Testis (tissue), 5 donors: ENCODE results near the gene GPR132. TPM values are rescaled to one million over a fixed set of nuclear protein-coding genes. Genes with fewer than 3 reads are reported as not detected.
"Not testable (repeated sequence)": the region's sequence is repeated elsewhere in the genome, so short reads cannot be mapped to it uniquely, and the experiment has no call there.

Experiments used
- DNase-seq: peaks from one replicate; pipeline ENCODE4 v3.0.0-alpha.2; 2019
- H3K27ac ChIP-seq, 2 donors: fragments of 200-600 bp; sonication (generic); one replicate each; pipeline ENCODE4 v1.5.1; 2019
- H3K27me3 ChIP-seq: fragments of 200-600 bp; sonication (generic); one replicate; pipeline ENCODE4 v1.5.1; 2019
- H3K36me3 ChIP-seq: fragments of 200-600 bp; sonication (generic); one replicate; pipeline ENCODE4 v1.5.1; 2017; ENCODE audit warnings: low read depth; ENCODE audit errors: missing control alignments
- H3K4me1 ChIP-seq: fragments of 200-600 bp; sonication (generic); one replicate; pipeline ENCODE4 v1.5.1; 2019
- H3K4me3 ChIP-seq, 2 donors: fragments of 200-600 bp; sonication (generic); one replicate each; pipeline ENCODE4 v1.5.1; 2017 to 2019
- H3K9me3 ChIP-seq: fragments of 200-600 bp; sonication (generic); one replicate; pipeline ENCODE4 v1.5.1; 2017
- POLR2A ChIP-seq: fragments of 450-650 bp; IDR thresholded peaks from one replicate; pipeline ENCODE4 v1.6.1; 2017; ENCODE audit warnings: antibody characterized with exemption, mild to moderate bottlenecking, moderate library complexity
- WGBS, 2 donors: methylation state at CpG; one replicate each; pipeline ENCODE4 v1.1.5; 2018; 5-methylcytosine and 5-hydroxymethylcytosine counted together
- intact Hi-C: fragments of 100-400 bp; cut with DNase I; formaldehyde crosslinking; loops from one replicate; pipeline ENCODE4 v1.15.1; 2023; ENCODE audit warnings: low total_unique reads
- long read RNA-seq, 2 donors: transcript quantifications; one replicate each; lab custom pipeline, GENCODE V29; 2026
- polyA plus RNA-seq: library from polyadenylated mRNA; stranded (reverse); fragments of 350-450 nt; fragmentation: Illumina TruSeq; extraction: RNeasy Lipid Tissue Mini Kit (QIAGEN cat#74804); gene quantifications from one replicate; pipeline ENCODE4 v1.2.3, GENCODE V29; 2014; ENCODE audit warnings: low read depth, low replicate concordance; ENCODE audit not compliant: insufficient read depth
- total RNA-seq, 2 donors: library from RNA; depleted of rRNA; stranded (reverse); fragments of >200 nt; gene quantifications; one replicate each; pipeline ENCODE4 v1.2.3, GENCODE V29; 2016
- TF ChIP-seq, protein P1 (sequence below), 3 experiments: fragments of 450-650 bp in 2 of 3; fragments of 200-600 bp in 1 of 3; sonication (generic) in 1 of 3; IDR thresholded peaks; one replicate each; pipeline ENCODE4 v1.5.1; 2016 to 2019; ENCODE audit warnings: antibody characterized with exemption in 3 of 3, mild to moderate bottlenecking in 2 of 3, moderate library complexity in 1 of 3

The GPR132 gene
- total RNA-seq: 1 to 10 TPM; 2.0 to 2.5 TPM
- 1.2 TPM for polyA plus RNA-seq
- long read RNA-seq, donor 1: 0 reads
- long read RNA-seq, donor 2: 0 reads

DNA sequence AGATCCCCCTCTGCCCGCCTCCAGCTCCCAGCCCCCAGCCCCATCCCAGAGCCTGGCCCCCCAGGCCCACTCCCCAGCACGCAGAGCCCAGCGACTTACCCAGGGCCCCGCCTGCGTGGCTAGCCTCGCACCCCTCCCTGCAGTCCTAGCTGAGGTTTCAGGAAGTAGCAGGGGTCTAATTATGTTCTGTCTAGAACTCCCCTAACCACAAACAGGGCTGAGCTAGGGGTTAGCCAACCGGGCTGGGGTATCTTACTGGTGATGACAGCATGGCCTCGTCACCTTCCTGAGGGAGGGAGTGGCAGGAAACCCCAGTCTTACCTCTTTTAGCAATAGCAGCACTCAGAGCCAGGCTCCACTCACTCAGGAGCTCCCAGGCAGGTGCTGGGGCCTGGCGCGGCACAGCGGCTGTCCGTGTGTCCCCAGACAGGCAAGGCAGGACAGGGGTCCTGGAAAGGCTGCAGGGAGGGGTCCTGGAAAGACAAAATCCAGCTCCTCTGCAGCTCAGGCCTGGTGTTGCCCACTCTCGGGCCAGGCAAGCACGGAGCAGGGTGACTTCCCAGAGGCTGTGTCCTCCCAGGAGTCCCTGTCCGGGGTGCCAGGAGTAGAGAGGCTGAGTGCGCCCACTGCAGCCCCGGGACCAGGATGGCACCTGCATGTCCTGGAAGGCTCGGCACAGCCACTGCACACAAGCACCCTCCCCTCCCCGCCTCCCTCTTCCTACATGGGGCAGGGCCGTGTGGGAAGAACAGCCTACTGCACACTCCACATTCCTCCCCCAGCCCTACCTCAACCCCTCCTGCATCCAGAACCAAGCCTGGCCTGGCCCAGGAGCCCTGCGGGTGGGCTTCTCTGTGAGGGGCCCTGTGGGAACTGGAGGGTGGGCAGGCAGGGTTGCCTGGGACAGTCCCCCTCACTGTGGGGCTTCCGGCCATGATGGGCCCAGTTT lies at the start of gene GPR132:
GPR132 (minus strand) TSS at position 151 of the 949 bp plus-strand sequence. CDS start 10,010 bp downstream, outside the sequence.
- DNase-seq: peak; percentile 38
- WGBS, 2 donors: 71 to 81% methylated on average over 12 to 22 of the region's 22 CpGs
- H3K4me1 ChIP-seq: no peaks in the 10 kb centered on the region
- H3K27me3 ChIP-seq: no peaks in the 10 kb centered on the region
- intact Hi-C loops: no loop called here
- H3K27ac ChIP-seq: no peak within 1 kb of the TSS
- H3K4me3 ChIP-seq: no peak within 1 kb of the TSS
- TF ChIP-seq, protein P1, sequence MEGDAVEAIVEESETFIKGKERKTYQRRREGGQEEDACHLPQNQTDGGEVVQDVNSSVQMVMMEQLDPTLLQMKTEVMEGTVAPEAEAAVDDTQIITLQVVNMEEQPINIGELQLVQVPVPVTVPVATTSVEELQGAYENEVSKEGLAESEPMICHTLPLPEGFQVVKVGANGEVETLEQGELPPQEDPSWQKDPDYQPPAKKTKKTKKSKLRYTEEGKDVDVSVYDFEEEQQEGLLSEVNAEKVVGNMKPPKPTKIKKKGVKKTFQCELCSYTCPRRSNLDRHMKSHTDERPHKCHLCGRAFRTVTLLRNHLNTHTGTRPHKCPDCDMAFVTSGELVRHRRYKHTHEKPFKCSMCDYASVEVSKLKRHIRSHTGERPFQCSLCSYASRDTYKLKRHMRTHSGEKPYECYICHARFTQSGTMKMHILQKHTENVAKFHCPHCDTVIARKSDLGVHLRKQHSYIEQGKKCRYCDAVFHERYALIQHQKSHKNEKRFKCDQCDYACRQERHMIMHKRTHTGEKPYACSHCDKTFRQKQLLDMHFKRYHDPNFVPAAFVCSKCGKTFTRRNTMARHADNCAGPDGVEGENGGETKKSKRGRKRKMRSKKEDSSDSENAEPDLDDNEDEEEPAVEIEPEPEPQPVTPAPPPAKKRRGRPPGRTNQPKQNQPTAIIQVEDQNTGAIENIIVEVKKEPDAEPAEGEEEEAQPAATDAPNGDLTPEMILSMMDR (IDR thresholded peaks at IDR 0.05): no peak
- no peak for TF ChIP-seq POLR2A
- no peaks in the 10 kb centered on the region for H3K36me3 ChIP-seq
- no peaks in the 10 kb centered on the region for H3K9me3 ChIP-seq

- WGBS, 2 donors: 86 to 91% methylated on average over 8 of the region's 8 CpGs
- H3K4me3 ChIP-seq, H3K36me3 ChIP-seq, H3K9me3 ChIP-seq, DNase-seq, H3K4me1 ChIP-seq, intact Hi-C loops, H3K27me3 ChIP-seq, H3K27ac ChIP-seq: not testable (repeated sequence)
These were observed 44.0 kb upstream of the GPR132 start for GRCh38 chr14:105109243-105109642.

GRCh38 chr14:105108516-105108864 lies 43.3 kb upstream of the GPR132 start:
- H3K4me1 ChIP-seq: no peaks in the 10 kb centered on the region
- H3K4me3 ChIP-seq: no peak overlapping the region
- H3K9me3 ChIP-seq: no peaks in the 10 kb centered on the region
- H3K36me3 ChIP-seq: no peaks in the 10 kb centered on the region
- WGBS, 2 donors: 81 to 85% methylated on average over 7 of the region's 7 CpGs
- TF ChIP-seq, protein P1 (IDR thresholded peaks at IDR 0.05): no peak
- no peak for TF ChIP-seq POLR2A
- H3K27ac ChIP-seq: no peak overlapping the region
- intact Hi-C loops: no loop called here
- DNase-seq: no peak
- H3K27me3 ChIP-seq: no peaks in the 10 kb centered on the region

- TF ChIP-seq, protein P1 (IDR thresholded peaks at IDR 0.05): no peak
- no peak for TF ChIP-seq POLR2A
- H3K4me3 ChIP-seq: no peak overlapping the region
These were observed 42.7 kb upstream of the GPR132 start for GRCh38 chr14:105107781-105108515.

DNA sequence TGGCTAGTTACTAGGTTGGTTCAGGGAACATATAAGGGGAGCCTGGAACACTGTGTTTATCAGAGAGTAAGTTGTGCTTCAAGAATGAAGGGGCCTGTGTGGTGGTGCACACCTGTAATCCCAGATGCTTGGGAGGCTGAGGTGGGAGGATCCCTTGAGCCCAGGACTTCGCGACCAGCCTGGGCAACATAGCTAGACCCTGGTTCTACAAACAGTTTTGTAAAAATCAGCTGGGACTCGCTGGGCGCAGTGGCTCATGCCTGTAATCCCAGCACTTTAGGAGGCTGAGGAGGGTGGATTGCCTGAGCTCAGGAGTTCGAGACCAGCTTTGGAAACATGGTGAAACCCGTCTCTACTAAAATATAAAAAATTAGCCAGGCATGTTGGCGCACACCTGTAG lies 42.1 kb upstream of the GPR132 start:
- no peak overlapping the region for H3K27ac ChIP-seq
- intact Hi-C loops: no loop called here
- no peaks in the 10 kb centered on the region for H3K36me3 ChIP-seq
- no peak overlapping the region for H3K4me3 ChIP-seq
- H3K9me3 ChIP-seq: no peaks in the 10 kb centered on the region
- H3K4me1 ChIP-seq: no peaks in the 10 kb centered on the region
- TF ChIP-seq, protein P1 (IDR thresholded peaks at IDR 0.05): no peak
- no peak for TF ChIP-seq POLR2A
- no peaks in the 10 kb centered on the region for H3K27me3 ChIP-seq
- no peak for DNase-seq
- 91 to 92% methylated on average over 7 of the region's 7 CpGs for whole genome bisulfite sequencing, 2 donors

More at GRCh38 chr14:105107781-105108515, 42.7 kb upstream of the GPR132 start:
- Histone ChIP-seq H3K36me3 (no peaks in the 10 kb centered on the region), H3K4me1 (no peaks in the 10 kb centered on the region), H3K27ac (no peak overlapping the region), H3K9me3 (no peaks in the 10 kb centered on the region), H3K27me3 (no peaks in the 10 kb centered on the region)
- no peak for DNase-seq
- intact Hi-C loops: no loop called here
- 72 to 76% methylated on average over 9 of the region's 9 CpGs for WGBS, 2 donors
